GM18519 (cell line): ENCODE measurements around the gene TENT4A.

ENCODE experiments used
- ATAC-seq: cut with Tn5 transposase; IDR thresholded peaks from one replicate; pipeline ENCODE4 v1.9.1; 2021; ENCODE audit warnings: mild to moderate bottlenecking, moderate library complexity; ENCODE audit not compliant: unreplicated experiment, low FRiP score

Gene TENT4A

GRCh38 chr5:6700074-6700684, 13.1 kb upstream of the TENT4A start:
- ATAC-seq: no peak

- ATAC-seq: no peak
Measured at GRCh38 chr5:6700685-6701355, 12.4 kb upstream of the TENT4A start.

GRCh38 chr5:6701491-6701890, 11.7 kb upstream of the TENT4A start:
- no peak for ATAC-seq

- ATAC-seq: no peak
Measured at GRCh38 chr5:6702633-6703032, 10.6 kb upstream of the TENT4A start.

GRCh38 chr5:6703806-6704205, 9.4 kb upstream of the TENT4A start:
- ATAC-seq: no peak

GRCh38 chr5:6704361-6704851, 8.8 kb upstream of the TENT4A start:
- ATAC-seq: no peak

- ATAC-seq: peak; percentile 73
Measured at GRCh38 chr5:6705088-6705487, 8.1 kb upstream of the TENT4A start.

GRCh38 chr5:6705959-6706358, 7.3 kb upstream of the TENT4A start:
- ATAC-seq: no peak

GRCh38 chr5:6707852-6708251, 5.4 kb upstream of the TENT4A start:
- no peak for ATAC-seq

GRCh38 chr5:6708814-6709213, 4.4 kb upstream of the TENT4A start:
- ATAC-seq: no peak

GRCh38 chr5:6710070-6710469, 3.2 kb upstream of the TENT4A start:
- ATAC-seq: no peak

- no peak for ATAC-seq
Measured at GRCh38 chr5:6710551-6711318, 2.5 kb upstream of the TENT4A start.

GRCh38 chr5:6711409-6712141, 1.7 kb upstream of the TENT4A start:
- ATAC-seq: no peak

- no peak for ATAC-seq
Measured at GRCh38 chr5:6712142-6712576, 1.1 kb upstream of the TENT4A start.

- ATAC-seq: peak; percentile 48
Measured at GRCh38 chr5:6712577-6713273, 507 bp upstream of the TENT4A start.

GRCh38 chr5:6714226-6715041, 1.2 kb downstream of the TENT4A start:
- ATAC-seq: no peak

GRCh38 chr5:6715271-6715670, 2.0 kb downstream of the TENT4A start:
- no peak for ATAC-seq

GRCh38 chr5:6715758-6716628, 2.8 kb downstream of the TENT4A start:
- ATAC-seq: no peak
